WTC11 (cell line): ENCODE measurements around the gene RIN3. TPM values are rescaled to one million over a fixed set of nuclear protein-coding genes. Genes with fewer than 3 reads are reported as not detected.

Experiments used
- ATAC-seq: fragments of 200-7000 bp; cut with Tn5 transposase; 2 replicates; pipeline ENCODE4 v1.10.0; 2021; ENCODE audit warnings: mild to moderate bottlenecking, moderate library complexity
- CTCF ChIA-PET: fragments of 300-600 bp; sonication (Branson Sonifier 250); formaldehyde crosslinking; loops from one replicate; lab custom pipeline; 2021; ENCODE audit warnings: antibody characterized with exemption; lab: Charles Lee
- POLR2A ChIA-PET: fragments of 350-600 bp; sonication (Branson Sonifier 250); formaldehyde crosslinking; loops from one replicate; lab custom pipeline; 2021; ENCODE audit warnings: antibody characterized with exemption; lab: Charles Lee
- DNase-seq: peaks from one replicate; pipeline ENCODE4 v3.0.0; 2021; ENCODE audit warnings: low spot score
- H3K27ac Mint-ChIP-seq: 2 replicates; pipeline ENCODE4 v1.8.0; 2021; ENCODE audit warnings: mixed read lengths
- H3K27me3 Mint-ChIP-seq: 2 replicates; pipeline ENCODE4 v1.8.0; 2021; ENCODE audit warnings: low read depth, mild to moderate bottlenecking, moderate library complexity, mixed read lengths
- H3K36me3 Mint-ChIP-seq: 2 replicates; pipeline ENCODE4 v1.8.0; 2021; ENCODE audit warnings: mixed read lengths
- H3K4me1 Mint-ChIP-seq: 2 replicates; pipeline ENCODE4 v1.8.0; 2022; ENCODE audit warnings: mixed read lengths
- H3K4me3 Mint-ChIP-seq: 2 replicates; pipeline ENCODE4 v1.8.0; 2021; ENCODE audit warnings: mild to moderate bottlenecking, moderate library complexity, mixed read lengths
- H3K9me3 Mint-ChIP-seq: 2 replicates; pipeline ENCODE4 v1.8.0; 2021; ENCODE audit warnings: mixed read lengths
- CREB1 ChIP-seq: sonication (generic); formaldehyde crosslinking; IDR thresholded peaks from 2 replicates; pipeline ENCODE4 v1.8.0; 2023; ENCODE audit warnings: mild to moderate bottlenecking, missing genetic modification reagents
- E2F5 ChIP-seq: sonication (generic); formaldehyde crosslinking; IDR thresholded peaks from 2 replicates; pipeline ENCODE4 v1.8.1; 2022; ENCODE audit warnings: mild to moderate bottlenecking, moderate library complexity, missing genetic modification reagents
- ETV6 ChIP-seq: sonication (generic); formaldehyde crosslinking; IDR thresholded peaks from 2 replicates; pipeline ENCODE4 v1.8.1; 2022; ENCODE audit warnings: mild to moderate bottlenecking, missing genetic modification reagents
- FOXP1 ChIP-seq: sonication (generic); formaldehyde crosslinking; IDR thresholded peaks from 2 replicates; pipeline ENCODE4 v1.8.0; 2022; ENCODE audit warnings: missing genetic modification reagents, mild to moderate bottlenecking, moderate library complexity, borderline replicate concordance
- GRHL2 ChIP-seq: fragments of 250-450 bp; sonication (Bioruptor Pico); IDR thresholded peaks from 2 replicates; pipeline ENCODE4 v1.8.0; 2022; ENCODE audit warnings: mild to moderate bottlenecking, moderate library complexity; ENCODE audit not compliant: insufficient replicate concordance, severe bottlenecking
- GTF2I ChIP-seq: fragments of 250-450 bp; sonication (Bioruptor Pico); conservative IDR thresholded peaks from 2 replicates; pipeline ENCODE4 v1.4.0; 2021; ENCODE audit warnings: mild to moderate bottlenecking
- IRF1 ChIP-seq: sonication (generic); formaldehyde crosslinking; IDR thresholded peaks from 2 replicates; pipeline ENCODE4 v1.8.0; 2023; ENCODE audit warnings: missing genetic modification reagents
- JAZF1 ChIP-seq: fragments of 250-450 bp; sonication (Bioruptor Pico); IDR thresholded peaks from 2 replicates; pipeline ENCODE4 v1.9.0; 2021; ENCODE audit warnings: moderate library complexity, mild to moderate bottlenecking, inconsistent platforms
- KAT7 ChIP-seq: sonication (generic); formaldehyde crosslinking; IDR thresholded peaks from 2 replicates; pipeline ENCODE4 v1.8.1; 2023; ENCODE audit warnings: missing genetic modification reagents, mild to moderate bottlenecking, borderline replicate concordance
- MXD4 ChIP-seq: fragments of 250-450 bp; sonication (Bioruptor Pico); IDR thresholded peaks from 2 replicates; pipeline ENCODE4 v1.8.0; 2021; ENCODE audit warnings: mild to moderate bottlenecking, moderate library complexity, borderline replicate concordance
- MYBL2 ChIP-seq: sonication (generic); formaldehyde crosslinking; IDR thresholded peaks from 2 replicates; pipeline ENCODE4 v1.8.1; 2023; ENCODE audit warnings: mild to moderate bottlenecking, moderate library complexity, missing genetic modification reagents
- NFATC4 ChIP-seq: fragments of 250-450 bp; sonication (Bioruptor Pico); IDR thresholded peaks from 2 replicates; pipeline ENCODE4 v1.9.0; 2021; ENCODE audit warnings: mild to moderate bottlenecking
- NFE2L1 ChIP-seq: sonication (generic); formaldehyde crosslinking; IDR thresholded peaks from 2 replicates; pipeline ENCODE4 v1.8.1; 2023; ENCODE audit warnings: missing genetic modification reagents
- SMAD3 ChIP-seq: sonication (generic); formaldehyde crosslinking; IDR thresholded peaks from 2 replicates; pipeline ENCODE4 v1.8.0; 2022; ENCODE audit warnings: missing genetic modification reagents, mild to moderate bottlenecking, borderline replicate concordance
- SMAD4 ChIP-seq: sonication (generic); formaldehyde crosslinking; IDR thresholded peaks from 2 replicates; pipeline ENCODE4 v1.8.0; 2022; ENCODE audit warnings: mild to moderate bottlenecking, missing genetic modification reagents
- ZBTB21 ChIP-seq: sonication (generic); formaldehyde crosslinking; IDR thresholded peaks from 2 replicates; pipeline ENCODE4 v1.8.1; 2023; ENCODE audit warnings: mild to moderate bottlenecking, missing genetic modification reagents, borderline replicate concordance
- ZNF121 ChIP-seq: sonication (generic); formaldehyde crosslinking; IDR thresholded peaks from 2 replicates; pipeline ENCODE4 v1.8.0; 2023; ENCODE audit warnings: missing genetic modification reagents
- ZNF138 ChIP-seq: sonication (generic); formaldehyde crosslinking; conservative IDR thresholded peaks from 2 replicates; pipeline ENCODE4 v1.8.1; 2022; ENCODE audit warnings: mild to moderate bottlenecking, moderate library complexity, missing genetic modification reagents
- ZNF281 ChIP-seq: sonication (generic); formaldehyde crosslinking; IDR thresholded peaks from 2 replicates; pipeline ENCODE4 v1.8.0; 2023; ENCODE audit warnings: mild to moderate bottlenecking, missing genetic modification reagents
- ZNF317 ChIP-seq: sonication (generic); formaldehyde crosslinking; IDR thresholded peaks from 2 replicates; pipeline ENCODE4 v1.8.1; 2023; ENCODE audit warnings: low read depth, mild to moderate bottlenecking, moderate library complexity, missing genetic modification reagents, borderline replicate concordance
- ZNF396 ChIP-seq: fragments of 250-450 bp; sonication (Bioruptor Pico); IDR thresholded peaks from 2 replicates; pipeline ENCODE4 v1.8.0; 2021; ENCODE audit warnings: mild to moderate bottlenecking, moderate library complexity, borderline replicate concordance
- ZNF425 ChIP-seq: fragments of 250-450 bp; sonication (Bioruptor Pico); conservative IDR thresholded peaks from 2 replicates; pipeline ENCODE4 v1.9.0; 2021; ENCODE audit warnings: mild to moderate bottlenecking
- total RNA-seq: library from RNA; stranded (reverse); gene quantifications from 3 replicates; pipeline ENCODE4 v1.2.3, GENCODE V29; 2021
- TF ChIP-seq, protein P1 (sequence below): sonication (generic); formaldehyde crosslinking; IDR thresholded peaks from 2 replicates; pipeline ENCODE4 v1.8.0; 2022; ENCODE audit warnings: mild to moderate bottlenecking, missing genetic modification reagents
- TF ChIP-seq, protein P2 (sequence below): sonication (generic); formaldehyde crosslinking; IDR thresholded peaks from 2 replicates; pipeline ENCODE4 v1.8.1; 2022; ENCODE audit warnings: missing genetic modification reagents, borderline replicate concordance
- TF ChIP-seq, protein P3 (sequence below): fragments of 250-450 bp; sonication (Bioruptor Pico); IDR thresholded peaks from 2 replicates; pipeline ENCODE4 v1.8.0; 2021; ENCODE audit warnings: mild to moderate bottlenecking
- TF ChIP-seq, protein P4 (sequence below): fragments of 250-450 bp; sonication (Bioruptor Pico); IDR thresholded peaks from 2 replicates; pipeline ENCODE4 v1.9.0; 2021; ENCODE audit warnings: moderate library complexity, mild to moderate bottlenecking, inconsistent platforms, borderline replicate concordance

Gene RIN3
- total RNA-seq, 1 experiment from 2014 or later = 3.3 TPM

DNA sequence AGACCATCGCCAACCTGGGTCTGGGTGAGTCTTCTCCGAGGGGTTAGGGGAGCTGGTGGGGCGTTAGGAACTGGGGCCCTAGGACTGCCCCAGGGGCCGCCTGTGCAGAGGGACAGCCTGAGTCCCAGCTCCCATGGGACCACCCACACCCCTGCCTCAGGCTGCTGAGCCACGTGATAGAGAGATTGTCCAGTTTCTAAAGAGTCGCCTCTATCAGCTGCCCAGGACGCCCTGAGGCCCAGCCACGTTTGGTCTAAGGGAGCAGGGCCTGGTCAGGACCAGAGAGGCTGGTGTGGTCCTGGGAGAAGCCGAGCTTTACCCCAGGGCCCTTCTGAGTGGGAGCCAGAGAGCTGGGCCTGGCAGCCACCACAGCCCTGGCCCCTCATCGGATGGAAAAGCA lies 127.7 kb downstream of the RIN3 start (continued):
- TF ChIP-seq, protein P1, sequence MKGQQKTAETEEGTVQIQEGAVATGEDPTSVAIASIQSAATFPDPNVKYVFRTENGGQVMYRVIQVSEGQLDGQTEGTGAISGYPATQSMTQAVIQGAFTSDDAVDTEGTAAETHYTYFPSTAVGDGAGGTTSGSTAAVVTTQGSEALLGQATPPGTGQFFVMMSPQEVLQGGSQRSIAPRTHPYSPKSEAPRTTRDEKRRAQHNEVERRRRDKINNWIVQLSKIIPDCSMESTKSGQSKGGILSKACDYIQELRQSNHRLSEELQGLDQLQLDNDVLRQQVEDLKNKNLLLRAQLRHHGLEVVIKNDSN (CRISPR knock-in tag) = no peak
- TF ChIP-seq CREB1 (no peak), SMAD3 (CRISPR knock-in tag) (no peak), MYBL2 (CRISPR knock-in tag) (no peak), IRF1 (CRISPR knock-in tag) (no peak), GRHL2 (CRISPR knock-in tag) (no peak), KAT7 (no peak), ZNF425 (CRISPR knock-in tag) (no peak), ZBTB21 (CRISPR knock-in tag) (no peak)

DNA sequence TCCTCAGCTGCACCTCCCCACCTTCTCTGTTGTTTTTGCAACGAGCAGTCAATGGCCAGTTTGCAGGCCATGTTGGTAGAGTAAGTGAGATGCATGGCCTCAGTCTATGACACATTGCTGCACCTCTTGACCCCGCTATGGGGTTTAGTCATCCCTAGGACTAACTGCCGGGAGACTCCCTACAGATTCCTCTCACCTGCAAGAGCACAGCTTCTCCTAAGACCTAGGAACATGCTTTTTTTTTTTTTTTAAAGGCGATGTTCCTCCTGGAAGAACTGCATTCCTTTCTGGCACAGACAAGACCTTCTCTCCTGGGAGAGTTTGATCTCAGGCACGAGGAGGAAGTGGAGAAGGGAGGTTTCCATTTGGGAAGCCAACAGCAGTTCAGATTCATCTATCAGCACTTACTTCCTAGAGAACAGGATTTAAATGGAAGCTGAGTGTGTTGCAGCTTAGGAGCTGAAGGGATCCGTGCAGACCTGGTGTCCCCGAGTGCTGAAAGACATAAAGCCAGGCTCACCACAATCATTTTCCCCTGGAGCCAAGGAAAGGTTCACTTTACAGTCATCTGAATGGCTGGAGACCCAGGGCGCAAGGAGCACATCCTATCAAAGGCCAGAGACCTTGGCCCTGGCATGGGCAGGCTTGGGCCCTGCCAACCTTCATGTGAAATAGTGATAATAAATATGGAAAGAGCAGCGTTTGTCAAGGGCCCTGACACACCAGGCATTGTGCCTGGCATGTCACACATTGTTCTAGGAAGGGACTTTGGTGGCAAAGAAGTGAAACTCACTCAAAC lies 130.8 kb downstream of the RIN3 start:
- Mint-ChIP-seq H3K4me1 (no peaks in the 10 kb centered on the region), H3K27me3 (no peaks in the 10 kb centered on the region), H3K27ac (no peak overlapping the region), H3K4me3 (no peak overlapping the region), H3K9me3 (peaks cover 11% of the 10 kb centered on the region), H3K36me3 (peaks cover 3% of the 10 kb centered on the region; the same call in 1 of the 2 replicates)
- CTCF ChIA-PET = interaction anchor here (1.6 kb wide), 1 partner anchor 48 kb away, joined by 4 read pairs; no protein-coding TSS in a partner anchor
- no peak for DNase-seq
- ATAC-seq = no peak
- POLR2A ChIA-PET = no interaction called here
- no peak for TF ChIP-seq ZNF281
- TF ChIP-seq, protein P2, sequence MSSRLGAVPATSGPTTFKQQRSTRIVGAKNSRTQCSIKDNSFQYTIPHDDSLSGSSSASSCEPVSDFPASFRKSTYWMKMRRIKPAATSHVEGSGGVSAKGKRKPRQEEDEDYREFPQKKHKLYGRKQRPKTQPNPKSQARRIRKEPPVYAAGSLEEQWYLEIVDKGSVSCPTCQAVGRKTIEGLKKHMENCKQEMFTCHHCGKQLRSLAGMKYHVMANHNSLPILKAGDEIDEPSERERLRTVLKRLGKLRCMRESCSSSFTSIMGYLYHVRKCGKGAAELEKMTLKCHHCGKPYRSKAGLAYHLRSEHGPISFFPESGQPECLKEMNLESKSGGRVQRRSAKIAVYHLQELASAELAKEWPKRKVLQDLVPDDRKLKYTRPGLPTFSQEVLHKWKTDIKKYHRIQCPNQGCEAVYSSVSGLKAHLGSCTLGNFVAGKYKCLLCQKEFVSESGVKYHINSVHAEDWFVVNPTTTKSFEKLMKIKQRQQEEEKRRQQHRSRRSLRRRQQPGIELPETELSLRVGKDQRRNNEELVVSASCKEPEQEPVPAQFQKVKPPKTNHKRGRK (CRISPR knock-in tag) = no peak
- TF ChIP-seq MXD4 (CRISPR knock-in tag) = no peak
- TF ChIP-seq ZNF396 = no peak
- no peak for TF ChIP-seq ETV6
- no peak for TF ChIP-seq NFE2L1 (CRISPR knock-in tag)
- TF ChIP-seq, protein P3, sequence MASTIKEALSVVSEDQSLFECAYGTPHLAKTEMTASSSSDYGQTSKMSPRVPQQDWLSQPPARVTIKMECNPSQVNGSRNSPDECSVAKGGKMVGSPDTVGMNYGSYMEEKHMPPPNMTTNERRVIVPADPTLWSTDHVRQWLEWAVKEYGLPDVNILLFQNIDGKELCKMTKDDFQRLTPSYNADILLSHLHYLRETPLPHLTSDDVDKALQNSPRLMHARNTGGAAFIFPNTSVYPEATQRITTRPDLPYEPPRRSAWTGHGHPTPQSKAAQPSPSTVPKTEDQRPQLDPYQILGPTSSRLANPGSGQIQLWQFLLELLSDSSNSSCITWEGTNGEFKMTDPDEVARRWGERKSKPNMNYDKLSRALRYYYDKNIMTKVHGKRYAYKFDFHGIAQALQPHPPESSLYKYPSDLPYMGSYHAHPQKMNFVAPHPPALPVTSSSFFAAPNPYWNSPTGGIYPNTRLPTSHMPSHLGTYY (CRISPR knock-in tag) = no peak
- no peak for TF ChIP-seq ZNF138 (CRISPR knock-in tag)
- TF ChIP-seq GTF2I (CRISPR knock-in tag) = no peak
- TF ChIP-seq ZNF121 = no peak
- no peak for TF ChIP-seq FOXP1 (CRISPR knock-in tag)
- no peak for TF ChIP-seq E2F5 (CRISPR knock-in tag)
- no peak for TF ChIP-seq ZNF317 (CRISPR knock-in tag)
- no peak for TF ChIP-seq SMAD4 (CRISPR knock-in tag)
- TF ChIP-seq NFATC4 (CRISPR knock-in tag) = no peak
- TF ChIP-seq, protein P4, sequence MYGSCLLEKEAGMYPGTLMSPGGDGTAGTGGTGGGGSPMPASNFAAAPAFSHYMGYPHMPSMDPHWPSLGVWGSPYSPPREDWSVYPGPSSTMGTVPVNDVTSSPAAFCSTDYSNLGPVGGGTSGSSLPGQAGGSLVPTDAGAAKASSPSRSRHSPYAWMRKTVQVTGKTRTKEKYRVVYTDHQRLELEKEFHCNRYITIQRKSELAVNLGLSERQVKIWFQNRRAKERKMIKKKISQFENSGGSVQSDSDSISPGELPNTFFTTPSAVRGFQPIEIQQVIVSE (CRISPR knock-in tag) = no peak
- TF ChIP-seq JAZF1 = no peak
